ENCODE data around the gene ACBD4.

Gene ACBD4

DNA sequence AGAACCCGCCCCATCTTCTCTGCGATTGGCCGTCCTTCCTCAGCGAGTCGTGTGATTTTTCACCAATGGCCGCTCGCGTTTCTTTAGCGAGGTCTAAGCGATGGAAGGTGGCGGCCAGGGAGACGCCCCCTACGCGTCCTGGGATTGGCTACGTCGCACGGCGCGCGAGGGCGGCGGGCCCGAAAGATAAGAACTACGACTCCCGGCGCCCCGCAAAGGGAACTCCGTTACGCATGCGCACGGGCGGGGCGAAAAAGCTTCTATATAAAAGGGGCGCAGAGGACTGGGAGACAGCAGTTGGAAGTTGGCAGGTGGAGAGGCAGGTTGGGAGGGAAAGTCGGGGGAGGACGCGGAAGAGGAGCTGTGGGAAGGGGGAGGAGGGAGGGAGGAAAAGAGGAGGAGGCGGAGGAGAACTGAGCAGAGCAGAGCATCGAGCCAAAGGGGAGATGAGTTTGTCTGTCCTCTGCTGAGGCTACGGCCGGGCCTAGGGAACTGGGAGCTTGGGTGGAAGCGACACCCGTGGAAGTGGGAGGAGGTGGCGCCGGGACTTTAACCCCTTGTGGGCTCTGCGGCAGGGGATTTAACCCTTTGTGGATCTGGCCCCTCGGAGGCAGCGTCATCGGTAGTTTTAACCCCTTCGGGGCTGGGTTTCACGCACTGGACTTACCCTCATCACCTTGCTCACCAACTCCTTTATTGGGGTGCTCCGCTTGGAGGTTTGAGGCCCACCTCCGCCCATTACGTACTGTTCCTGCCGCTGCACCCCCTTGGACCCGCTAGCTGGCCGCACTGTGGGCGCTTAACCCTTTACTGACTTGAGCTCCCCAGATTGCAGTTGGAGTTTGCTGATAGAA is 12.9 kb downstream of the ACBD4 start, which contains the start of gene HEXIM1 (continued):
- TF ChIP-seq, protein P1, sequence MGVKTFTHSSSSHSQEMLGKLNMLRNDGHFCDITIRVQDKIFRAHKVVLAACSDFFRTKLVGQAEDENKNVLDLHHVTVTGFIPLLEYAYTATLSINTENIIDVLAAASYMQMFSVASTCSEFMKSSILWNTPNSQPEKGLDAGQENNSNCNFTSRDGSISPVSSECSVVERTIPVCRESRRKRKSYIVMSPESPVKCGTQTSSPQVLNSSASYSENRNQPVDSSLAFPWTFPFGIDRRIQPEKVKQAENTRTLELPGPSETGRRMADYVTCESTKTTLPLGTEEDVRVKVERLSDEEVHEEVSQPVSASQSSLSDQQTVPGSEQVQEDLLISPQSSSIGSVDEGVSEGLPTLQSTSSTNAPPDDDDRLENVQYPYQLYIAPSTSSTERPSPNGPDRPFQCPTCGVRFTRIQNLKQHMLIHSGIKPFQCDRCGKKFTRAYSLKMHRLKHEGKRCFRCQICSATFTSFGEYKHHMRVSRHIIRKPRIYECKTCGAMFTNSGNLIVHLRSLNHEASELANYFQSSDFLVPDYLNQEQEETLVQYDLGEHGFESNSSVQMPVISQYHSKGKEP (tag by site-specific recombination; IDR thresholded peaks at IDR 0.05), result no peak
- TF ChIP-seq ZNF155 (tag by site-specific recombination; IDR thresholded peaks at IDR 0.05), result no peak
- TF ChIP-seq ZNF132 (tag by site-specific recombination; IDR thresholded peaks at IDR 0.05; ENCODE audit: borderline replicate concordance), result no peak
- TF ChIP-seq ZBTB8A (tag by site-specific recombination; IDR thresholded peaks at IDR 0.05), result peak; percentile 76
- no peak for TF ChIP-seq ZNF521 (tag by site-specific recombination; IDR thresholded peaks at IDR 0.05)
- peak; percentile 98 for TF ChIP-seq SP3 (tag by site-specific recombination; IDR thresholded peaks at IDR 0.05)
- peak; percentile 96 for TF ChIP-seq BCL11A (tag by site-specific recombination; IDR thresholded peaks at IDR 0.05; ENCODE audit: low read depth)
- 0 out of 2 replicates have a peak, but pooled peaks have one; percentile 66 for TF ChIP-seq MYNN (tag by site-specific recombination; IDR thresholded peaks at IDR 0.05; ENCODE audit: borderline replicate concordance)
- peak; percentile 77; the same call in 1 of the 2 replicates for TF ChIP-seq ZNF768 (tag by site-specific recombination; IDR thresholded peaks at IDR 0.05)
- TF ChIP-seq SP2 (tag by site-specific recombination; IDR thresholded peaks at IDR 0.05), result peak; percentile 97
- peak; percentile 74 for TF ChIP-seq ZSCAN4 (tag by site-specific recombination; IDR thresholded peaks at IDR 0.05)
- TF ChIP-seq SP7 (tag by site-specific recombination; IDR thresholded peaks at IDR 0.05), result peak; percentile 95
- TF ChIP-seq, protein P2, sequence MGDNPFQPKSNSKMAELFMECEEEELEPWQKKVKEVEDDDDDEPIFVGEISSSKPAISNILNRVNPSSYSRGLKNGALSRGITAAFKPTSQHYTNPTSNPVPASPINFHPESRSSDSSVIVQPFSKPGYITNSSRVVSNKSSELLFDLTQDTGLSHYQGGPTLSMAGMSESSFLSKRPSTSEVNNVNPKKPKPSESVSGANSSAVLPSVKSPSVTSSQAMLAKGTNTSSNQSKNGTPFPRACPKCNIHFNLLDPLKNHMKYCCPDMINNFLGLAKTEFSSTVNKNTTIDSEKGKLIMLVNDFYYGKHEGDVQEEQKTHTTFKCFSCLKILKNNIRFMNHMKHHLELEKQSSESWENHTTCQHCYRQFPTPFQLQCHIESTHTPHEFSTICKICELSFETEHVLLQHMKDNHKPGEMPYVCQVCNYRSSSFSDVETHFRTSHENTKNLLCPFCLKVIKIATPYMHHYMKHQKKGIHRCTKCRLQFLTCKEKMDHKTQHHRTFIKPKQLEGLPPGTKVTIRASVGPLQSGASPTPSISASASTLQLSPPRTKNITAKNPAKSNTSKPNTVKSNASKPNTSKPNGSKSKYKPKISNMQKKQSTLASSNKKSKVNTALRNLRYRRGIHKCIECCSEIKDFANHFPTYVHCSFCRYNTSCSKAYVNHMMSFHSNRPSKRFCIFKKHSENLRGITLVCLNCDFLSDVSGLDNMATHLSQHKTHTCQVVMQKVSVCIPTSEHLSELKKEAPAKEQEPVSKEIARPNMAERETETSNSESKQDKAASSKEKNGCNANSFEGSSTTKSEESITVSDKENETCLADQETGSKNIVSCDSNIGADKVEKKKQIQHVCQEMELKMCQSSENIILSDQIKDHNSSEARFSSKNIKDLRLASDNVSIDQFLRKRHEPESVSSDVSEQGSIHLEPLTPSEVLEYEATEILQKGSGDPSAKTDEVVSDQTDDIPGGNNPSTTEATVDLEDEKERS (tag by site-specific recombination; IDR thresholded peaks at IDR 0.05), result peak; percentile 89; the same call in 1 of the 2 replicates
- no peak for TF ChIP-seq ZNF211 (tag by site-specific recombination; IDR thresholded peaks at IDR 0.05; ENCODE audit: low read depth)
- peak; percentile 99 for TF ChIP-seq ZSCAN23 (tag by site-specific recombination; IDR thresholded peaks at IDR 0.05)
- TF ChIP-seq ZNF37A (tag by site-specific recombination; IDR thresholded peaks at IDR 0.05), result no peak
- TF ChIP-seq, protein P3, sequence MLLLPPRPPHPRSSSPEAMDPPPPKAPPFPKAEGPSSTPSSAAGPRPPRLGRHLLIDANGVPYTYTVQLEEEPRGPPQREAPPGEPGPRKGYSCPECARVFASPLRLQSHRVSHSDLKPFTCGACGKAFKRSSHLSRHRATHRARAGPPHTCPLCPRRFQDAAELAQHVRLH (tag by site-specific recombination; IDR thresholded peaks at IDR 0.05), result peak; percentile 97
- peak; percentile 97 for TF ChIP-seq ZNF76 (tag by site-specific recombination; IDR thresholded peaks at IDR 0.05; ENCODE audit: borderline replicate concordance, low read depth)
- TF ChIP-seq ZNF214 (tag by site-specific recombination; IDR thresholded peaks at IDR 0.05; ENCODE audit: borderline replicate concordance), result no peak; the same call in 1 of the 2 replicates
- TF ChIP-seq ZNF19 (tag by site-specific recombination; IDR thresholded peaks at IDR 0.05; ENCODE audit: low read depth), result no peak
- peak; percentile 55 for TF ChIP-seq FEZF1 (tag by site-specific recombination; IDR thresholded peaks at IDR 0.05)
- no peak for TF ChIP-seq ZNF157 (tag by site-specific recombination; IDR thresholded peaks at IDR 0.05)
- peak; percentile 95 for TF ChIP-seq BCL11B (tag by site-specific recombination; IDR thresholded peaks at IDR 0.05; ENCODE audit: low read depth)
- peak; percentile 63; the same call in 1 of the 2 replicates for TF ChIP-seq PBX3 (CRISPR knock-in tag; IDR thresholded peaks at IDR 0.05)
- peak; percentile 88 for TF ChIP-seq ZNF701 (tag by site-specific recombination; IDR thresholded peaks at IDR 0.05)
- peak; percentile 98 for TF ChIP-seq REPIN1 (tag by site-specific recombination; IDR thresholded peaks at IDR 0.05; ENCODE audit: low read depth)
- TF ChIP-seq, protein P4, sequence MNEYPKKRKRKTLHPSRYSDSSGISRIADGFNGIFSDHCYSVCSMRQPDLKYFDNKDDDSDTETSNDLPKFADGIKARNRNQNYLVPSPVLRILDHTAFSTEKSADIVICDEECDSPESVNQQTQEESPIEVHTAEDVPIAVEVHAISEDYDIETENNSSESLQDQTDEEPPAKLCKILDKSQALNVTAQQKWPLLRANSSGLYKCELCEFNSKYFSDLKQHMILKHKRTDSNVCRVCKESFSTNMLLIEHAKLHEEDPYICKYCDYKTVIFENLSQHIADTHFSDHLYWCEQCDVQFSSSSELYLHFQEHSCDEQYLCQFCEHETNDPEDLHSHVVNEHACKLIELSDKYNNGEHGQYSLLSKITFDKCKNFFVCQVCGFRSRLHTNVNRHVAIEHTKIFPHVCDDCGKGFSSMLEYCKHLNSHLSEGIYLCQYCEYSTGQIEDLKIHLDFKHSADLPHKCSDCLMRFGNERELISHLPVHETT (tag by site-specific recombination; IDR thresholded peaks at IDR 0.05), result peak; percentile 99
- TF ChIP-seq PATZ1 (tag by site-specific recombination; IDR thresholded peaks at IDR 0.05), result peak; percentile 99

Measured in HEK293 (cell line).